T-helper 17 cell (primary cell): Measurements from ENCODE around the gene LPP. TPM values are rescaled to one million over a fixed set of nuclear protein-coding genes. Genes with fewer than 3 reads are reported as not detected.

Source experiments
- ATAC-seq: fragments of 150-1000 bp; cut with Tn5 transposase; 2 replicates; pipeline ENCODE4 v1.10.0; 2021; ENCODE audit warnings: mild to moderate bottlenecking, moderate library complexity
- DNase-seq, 3 donors: peaks; one replicate each; pipeline versions ENCODE4 v3.0.0 to v3.0.0-alpha.2; 2020 to 2021
- H3K9me3 ChIP-seq: one replicate; pipeline ENCODE4 v1.7.0; 2013; ENCODE audit warnings: low read length, mild to moderate bottlenecking; ENCODE audit not compliant: control insufficient read depth, poor library complexity, severe bottlenecking
- H3K27ac Mint-ChIP-seq: one replicate; pipeline ENCODE4 v1.8.0; 2022; ENCODE audit warnings: mild to moderate bottlenecking, moderate library complexity, mixed read lengths
- H3K27me3 Mint-ChIP-seq: one replicate; pipeline ENCODE4 v1.8.0; 2022; ENCODE audit warnings: mixed read lengths
- H3K36me3 Mint-ChIP-seq: one replicate; pipeline ENCODE4 v1.8.0; 2022; ENCODE audit warnings: low read depth, mixed read lengths
- H3K4me1 Mint-ChIP-seq: one replicate; pipeline ENCODE4 v1.8.0; 2022; ENCODE audit warnings: mild to moderate bottlenecking, mixed read lengths
- H3K4me3 Mint-ChIP-seq: one replicate; pipeline ENCODE4 v1.8.0; 2022; ENCODE audit warnings: mild to moderate bottlenecking, moderate library complexity, mixed read lengths
- total RNA-seq, 4 donors: library from RNA in 2 of 4; stranded (reverse) in 2 of 4; gene quantifications; one replicate each; pipeline ENCODE4 v1.2.3 and lab custom pipeline; 2022 to 2026

Gene LPP
- total RNA-seq, 2 donors from 2014 or later: 81.0 to 94.2 TPM

- Mint-ChIP-seq H3K4me1 (peaks cover 24% of the 10 kb centered on the region), H3K27me3 (no peaks in the 10 kb centered on the region), H3K4me3 (no peak overlapping the region), H3K27ac (no peak overlapping the region), H3K36me3 (peaks cover 4% of the 10 kb centered on the region)
- DNase-seq: no peak
- no peak for ATAC-seq
- no peaks in the 10 kb centered on the region for H3K9me3 ChIP-seq
These were observed 178.1 kb downstream of the LPP start for GRCh38 chr3:188332085-188332484.

GRCh38 chr3:188335656-188336055 lies 181.7 kb downstream of the LPP start:
- Mint-ChIP-seq H3K4me1 (peaks cover 31% of the 10 kb centered on the region), H3K27ac (no peak overlapping the region)
- no peak for DNase-seq

GRCh38 chr3:188336178-188336577 lies 182.2 kb downstream of the LPP start:
- H3K27me3 Mint-ChIP-seq: no peaks in the 10 kb centered on the region
- H3K36me3 Mint-ChIP-seq: peaks cover 4% of the 10 kb centered on the region
- DNase-seq (no peak), ATAC-seq (no peak)
- H3K4me3 Mint-ChIP-seq: no peak overlapping the region
- peaks cover 28% of the 10 kb centered on the region for H3K4me1 Mint-ChIP-seq
- H3K9me3 ChIP-seq: no peaks in the 10 kb centered on the region
- no peak overlapping the region for H3K27ac Mint-ChIP-seq

More at GRCh38 chr3:188335656-188336055, 181.7 kb downstream of the LPP start:
- H3K4me3 Mint-ChIP-seq: no peak overlapping the region
- no peak for ATAC-seq
- peaks cover 4% of the 10 kb centered on the region for H3K36me3 Mint-ChIP-seq
- H3K27me3 Mint-ChIP-seq: no peaks in the 10 kb centered on the region
- no peaks in the 10 kb centered on the region for H3K9me3 ChIP-seq

- H3K9me3 ChIP-seq: no peaks in the 10 kb centered on the region
- H3K4me3 Mint-ChIP-seq: no peak overlapping the region
- H3K36me3 Mint-ChIP-seq: peaks cover 4% of the 10 kb centered on the region
- no peak for ATAC-seq
- no peak for DNase-seq
- peak overlapping the region; percentile 73 for H3K27ac Mint-ChIP-seq
- H3K4me1 Mint-ChIP-seq: peaks cover 28% of the 10 kb centered on the region
- no peaks in the 10 kb centered on the region for H3K27me3 Mint-ChIP-seq
These were observed 183.3 kb downstream of the LPP start for GRCh38 chr3:188337232-188337631.

- no peaks in the 10 kb centered on the region for H3K27me3 Mint-ChIP-seq
- no peak for DNase-seq
- H3K36me3 Mint-ChIP-seq: peaks cover 2% of the 10 kb centered on the region
- H3K9me3 ChIP-seq: no peaks in the 10 kb centered on the region
- H3K27ac Mint-ChIP-seq: peak overlapping the region; percentile 73
- peaks cover 28% of the 10 kb centered on the region for H3K4me1 Mint-ChIP-seq
- H3K4me3 Mint-ChIP-seq: no peak overlapping the region
- ATAC-seq: no peak
These were observed 184.1 kb downstream of the LPP start for GRCh38 chr3:188338086-188338485.

GRCh38 chr3:188339410-188340295 lies 185.7 kb downstream of the LPP start:
- no peaks in the 10 kb centered on the region for H3K27me3 Mint-ChIP-seq
- ATAC-seq (peak; percentile 86), DNase-seq (no peak)
- H3K4me1 Mint-ChIP-seq: peaks cover 26% of the 10 kb centered on the region
- peak overlapping the region; percentile 82 for H3K27ac Mint-ChIP-seq
- no peaks in the 10 kb centered on the region for H3K9me3 ChIP-seq
- peak overlapping the region; percentile 76 for H3K4me3 Mint-ChIP-seq
- no peaks in the 10 kb centered on the region for H3K36me3 Mint-ChIP-seq

- Mint-ChIP-seq H3K4me1 (peaks cover 18% of the 10 kb centered on the region), H3K27me3 (no peaks in the 10 kb centered on the region), H3K36me3 (no peaks in the 10 kb centered on the region), H3K4me3 (no peak overlapping the region), H3K27ac (no peak overlapping the region)
- no peaks in the 10 kb centered on the region for H3K9me3 ChIP-seq
- no peak for ATAC-seq
- no peak for DNase-seq
These were observed 187.5 kb downstream of the LPP start for GRCh38 chr3:188341501-188341900.

- H3K4me3 Mint-ChIP-seq: no peak overlapping the region
- DNase-seq (no peak), ATAC-seq (no peak)
- H3K9me3 ChIP-seq: no peaks in the 10 kb centered on the region
- no peaks in the 10 kb centered on the region for H3K36me3 Mint-ChIP-seq
- H3K27me3 Mint-ChIP-seq: no peaks in the 10 kb centered on the region
- H3K4me1 Mint-ChIP-seq: peaks cover 16% of the 10 kb centered on the region
- H3K27ac Mint-ChIP-seq: no peak overlapping the region
These were observed 189.2 kb downstream of the LPP start for GRCh38 chr3:188342991-188343732.

- no peak for DNase-seq
- H3K27ac Mint-ChIP-seq: no peak overlapping the region
- ATAC-seq: no peak
- no peaks in the 10 kb centered on the region for H3K9me3 ChIP-seq
- H3K36me3 Mint-ChIP-seq: no peaks in the 10 kb centered on the region
- peaks cover 14% of the 10 kb centered on the region for H3K4me1 Mint-ChIP-seq
- no peak overlapping the region for H3K4me3 Mint-ChIP-seq
- no peaks in the 10 kb centered on the region for H3K27me3 Mint-ChIP-seq
These were observed 189.9 kb downstream of the LPP start for GRCh38 chr3:188343894-188344293.

GRCh38 chr3:188345223-188345622 lies 191.3 kb downstream of the LPP start:
- no peaks in the 10 kb centered on the region for H3K9me3 ChIP-seq
- H3K4me1 Mint-ChIP-seq: peaks cover 6% of the 10 kb centered on the region
- DNase-seq (no peak), ATAC-seq (no peak)
- no peak overlapping the region for H3K27ac Mint-ChIP-seq
- no peaks in the 10 kb centered on the region for H3K36me3 Mint-ChIP-seq
- H3K27me3 Mint-ChIP-seq: no peaks in the 10 kb centered on the region
- H3K4me3 Mint-ChIP-seq: no peak overlapping the region

- ATAC-seq (no peak), DNase-seq (no peak)
- Mint-ChIP-seq H3K36me3 (peaks cover 8% of the 10 kb centered on the region), H3K4me3 (no peak overlapping the region), H3K27ac (no peak overlapping the region), H3K27me3 (no peaks in the 10 kb centered on the region), H3K4me1 (peaks cover 14% of the 10 kb centered on the region)
- no peaks in the 10 kb centered on the region for H3K9me3 ChIP-seq
These were observed 194.7 kb downstream of the LPP start for GRCh38 chr3:188348435-188349244.

GRCh38 chr3:188349351-188349901 lies 195.5 kb downstream of the LPP start:
- peaks cover 8% of the 10 kb centered on the region for H3K36me3 Mint-ChIP-seq
- H3K27ac Mint-ChIP-seq: no peak overlapping the region
- H3K4me1 Mint-ChIP-seq: peaks cover 14% of the 10 kb centered on the region
- DNase-seq (no peak), ATAC-seq (no peak)
- H3K4me3 Mint-ChIP-seq: no peak overlapping the region
- no peaks in the 10 kb centered on the region for H3K9me3 ChIP-seq
- no peaks in the 10 kb centered on the region for H3K27me3 Mint-ChIP-seq

- Mint-ChIP-seq H3K27ac (no peak overlapping the region), H3K4me3 (no peak overlapping the region)
These were observed 196.0 kb downstream of the LPP start for GRCh38 chr3:188349933-188350332.

More at GRCh38 chr3:188349933-188350332, 196.0 kb downstream of the LPP start:
- Mint-ChIP-seq H3K27me3 (no peaks in the 10 kb centered on the region), H3K36me3 (peaks cover 8% of the 10 kb centered on the region), H3K4me1 (peaks cover 14% of the 10 kb centered on the region)
- no peak for ATAC-seq
- H3K9me3 ChIP-seq: no peaks in the 10 kb centered on the region
- DNase-seq: no peak
